HG02763 (cell line): ENCODE data around the gene DDIT3.

Experiments used
- ATAC-seq: cut with Tn5 transposase; IDR thresholded peaks from one replicate; pipeline ENCODE4 v1.9.1; 2021; ENCODE audit warnings: mild to moderate bottlenecking, moderate library complexity; ENCODE audit not compliant: unreplicated experiment

DDIT3 gene

GRCh38 chr12:57470286-57470969 is 49.9 kb downstream of the DDIT3 start:
- no peak for ATAC-seq

GRCh38 chr12:57469296-57470164 is 50.8 kb downstream of the DDIT3 start:
- ATAC-seq: no peak

GRCh38 chr12:57467915-57468314 is 52.4 kb downstream of the DDIT3 start:
- ATAC-seq: no peak

GRCh38 chr12:57467212-57467874 is 53.0 kb downstream of the DDIT3 start:
- ATAC-seq: no peak
